Left ventricle myocardium inferior (tissue), 1 donor: Measurements from ENCODE around the gene VAV3. TPM values are rescaled to one million over a fixed set of nuclear protein-coding genes. Genes with fewer than 3 reads are reported as not detected.

Source experiments
- DNase-seq: peaks from one replicate; pipeline ENCODE4 v3.0.0-alpha.2; 2020
- H3K27ac ChIP-seq: fragments of 200-600 bp; replicated peaks from 2 replicates; pipeline ENCODE4 v1.8.0; 2021
- H3K27me3 ChIP-seq: fragments of 200-600 bp; 2 replicates; pipeline ENCODE4 v1.8.0; 2021; ENCODE audit warnings: low read depth
- H3K36me3 ChIP-seq: fragments of 200-600 bp; 2 replicates; pipeline ENCODE4 v1.8.0; 2021
- H3K4me1 ChIP-seq: fragments of 200-600 bp; 2 replicates; pipeline ENCODE4 v1.8.0; 2021
- H3K4me3 ChIP-seq: fragments of 200-600 bp; 2 replicates; pipeline ENCODE4 v1.8.0; 2021; ENCODE audit warnings: mild to moderate bottlenecking, moderate library complexity
- H3K9me3 ChIP-seq: fragments of 200-600 bp; replicated peaks from 2 replicates; pipeline ENCODE4 v1.8.0; 2021
- CTCF ChIP-seq: fragments of 200-600 bp; IDR thresholded peaks from 2 replicates; pipeline ENCODE4 v1.8.0; 2021; ENCODE audit warnings: antibody characterized with exemption, mild to moderate bottlenecking, borderline replicate concordance
- intact Hi-C: fragments of 100-400 bp; cut with micrococcal nuclease; formaldehyde crosslinking; loops from one replicate; pipeline ENCODE4 v1.11.0; 2022
- total RNA-seq: library from RNA; stranded (reverse); fragmentation: NEBNext Ultra II Directional; extraction: Animal tissue kit (Norgen Biotek cat#: 25700); gene quantifications from one replicate; pipeline ENCODE4 v1.2.1, GENCODE V29; 2021
- donor health status: DM: no; HTN: yes; CAD: no; lungs with severe emphysema.

VAV3 gene
- total RNA-seq, 1 donor from 2014 or later: 1.4 TPM

- H3K36me3 ChIP-seq: no peaks in the 10 kb centered on the region
- no peak for DNase-seq
- H3K27ac ChIP-seq: no peak overlapping the region
- no peak for TF ChIP-seq CTCF
- H3K9me3 ChIP-seq: peaks cover 10% of the 10 kb centered on the region
- H3K4me1 ChIP-seq: no peaks in the 10 kb centered on the region
- H3K27me3 ChIP-seq: no peaks in the 10 kb centered on the region
- intact Hi-C loops: no loop called here
- H3K4me3 ChIP-seq: no peak overlapping the region
Observed at GRCh38 chr1:107620753-107621152, 344.2 kb downstream of the VAV3 start.

GRCh38 chr1:107618539-107618938, 346.4 kb downstream of the VAV3 start:
- no peaks in the 10 kb centered on the region for H3K36me3 ChIP-seq
- intact Hi-C loops: no loop called here
- H3K27ac ChIP-seq: no peak overlapping the region
- DNase-seq: no peak
- no peak overlapping the region for H3K4me3 ChIP-seq
- H3K9me3 ChIP-seq: peaks cover 28% of the 10 kb centered on the region
- H3K4me1 ChIP-seq: no peaks in the 10 kb centered on the region
- H3K27me3 ChIP-seq: no peaks in the 10 kb centered on the region
- TF ChIP-seq CTCF: no peak

GRCh38 chr1:107617921-107618320, 347.1 kb downstream of the VAV3 start:
- H3K4me3 ChIP-seq: no peak overlapping the region
- H3K27me3 ChIP-seq: no peaks in the 10 kb centered on the region
- H3K27ac ChIP-seq: no peak overlapping the region
- H3K36me3 ChIP-seq: no peaks in the 10 kb centered on the region
- intact Hi-C loops: no loop called here
- peaks cover 35% of the 10 kb centered on the region for H3K9me3 ChIP-seq
- H3K4me1 ChIP-seq: no peaks in the 10 kb centered on the region
- no peak for TF ChIP-seq CTCF
- DNase-seq: no peak

GRCh38 chr1:107617456-107617855, 347.5 kb downstream of the VAV3 start:
- Histone ChIP-seq H3K9me3 (peaks cover 39% of the 10 kb centered on the region), H3K4me1 (no peaks in the 10 kb centered on the region), H3K36me3 (no peaks in the 10 kb centered on the region), H3K27ac (no peak overlapping the region), H3K4me3 (no peak overlapping the region), H3K27me3 (no peaks in the 10 kb centered on the region)
- intact Hi-C loops: no loop called here
- no peak for TF ChIP-seq CTCF
- DNase-seq: no peak

GRCh38 chr1:107609808-107610207, 355.2 kb downstream of the VAV3 start:
- no peak for TF ChIP-seq CTCF
- intact Hi-C loops: no loop called here
- Histone ChIP-seq H3K36me3 (no peaks in the 10 kb centered on the region), H3K4me3 (no peak overlapping the region), H3K4me1 (no peaks in the 10 kb centered on the region), H3K27ac (no peak overlapping the region), H3K9me3 (peaks cover 60% of the 10 kb centered on the region), H3K27me3 (no peaks in the 10 kb centered on the region)
- no peak for DNase-seq

- TF ChIP-seq CTCF: no peak
- Histone ChIP-seq H3K27me3 (no peaks in the 10 kb centered on the region), H3K27ac (no peak overlapping the region), H3K4me1 (no peaks in the 10 kb centered on the region), H3K4me3 (no peak overlapping the region), H3K9me3 (peaks cover 18% of the 10 kb centered on the region), H3K36me3 (no peaks in the 10 kb centered on the region)
- DNase-seq: no peak
- intact Hi-C loops: no loop called here
Observed at GRCh38 chr1:107604825-107605224, 360.2 kb downstream of the VAV3 start.
